Heart left ventricle (tissue), 13 donors: Measurements from ENCODE around the gene SSBP2.

Source experiments
- POLR2A ChIP-seq, 2 donors: fragments of 450-650 bp; IDR thresholded peaks; one replicate each; pipeline ENCODE4 v1.6.1; 2017; ENCODE audit warnings: antibody characterized with exemption in 2 of 2, mild to moderate bottlenecking in 2 of 2, moderate library complexity in 2 of 2
- TF ChIP-seq, protein P1 (sequence below), 12 donors: fragments of 200-600 bp; sonication (generic) in 4 of 12; IDR thresholded peaks; one replicate each; pipeline versions ENCODE4 v1.5.0 to v1.8.0; 2018 to 2022; ENCODE audit warnings: antibody characterized with exemption in 12 of 12, mild to moderate bottlenecking in 5 of 12
- donor health status: ischemic (EF 13 %, LVEDD 7.1; RV severe dilation, severe dysfunction).
- donor health status: DM: no; HTN: yes; CAD: no.
- donor health status: DM: no; HTN: no; CAD: no.
- donor health status: ischemic (EF 25% LVEDD 6.9; RV normal size, moderate dysfunction).
- donor health status: ischemic (EF 25% LVEDD 5.7; RV mildly dilated, moderate dysfunction).
- donor health status: ischemic (EF 35%, LVEDD 5.7; RV mildly dilated, moderate dysfunction).
- donor health status: nonischemic (EF 11% LVEDD 7.7; RV severe dilation, severe dysfunction).
- donor health status: DM: yes; HTN: yes; CAD: no.
- donor health status: PGD.
- donor health status: ischemic (EF 29% LVEDD 5.4; RV normal size, mild dysfunction).
- donor health status: nonischemic (EF 23%, LVEDD 6.1; RV moderate dilation, normal function).

DNA sequence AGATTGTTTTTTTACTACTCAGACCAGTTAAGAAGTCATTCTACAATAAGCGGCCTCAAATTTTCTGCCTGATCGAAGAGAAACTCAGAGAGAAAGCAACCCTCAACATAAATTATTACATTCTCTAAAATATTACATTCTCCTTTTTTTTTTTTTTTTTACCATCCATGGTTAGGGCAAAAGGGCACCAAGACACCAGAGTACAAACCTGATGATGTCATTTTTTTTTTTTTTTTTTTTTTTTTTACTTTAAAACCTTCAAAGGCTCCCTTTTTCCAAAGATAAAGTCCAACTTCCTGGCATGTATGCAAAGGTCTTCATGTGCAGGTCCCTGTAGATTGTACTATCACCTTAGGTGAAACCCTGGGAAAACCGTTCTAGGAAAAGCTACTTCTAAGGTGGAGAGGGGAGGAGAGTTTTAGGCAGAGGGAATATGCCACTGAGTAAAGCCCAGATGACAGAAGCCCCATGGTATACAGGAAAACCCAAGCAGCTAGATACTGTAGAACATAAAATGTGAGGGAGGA lies 104.4 kb downstream of the SSBP2 start:
- TF ChIP-seq, protein P1, sequence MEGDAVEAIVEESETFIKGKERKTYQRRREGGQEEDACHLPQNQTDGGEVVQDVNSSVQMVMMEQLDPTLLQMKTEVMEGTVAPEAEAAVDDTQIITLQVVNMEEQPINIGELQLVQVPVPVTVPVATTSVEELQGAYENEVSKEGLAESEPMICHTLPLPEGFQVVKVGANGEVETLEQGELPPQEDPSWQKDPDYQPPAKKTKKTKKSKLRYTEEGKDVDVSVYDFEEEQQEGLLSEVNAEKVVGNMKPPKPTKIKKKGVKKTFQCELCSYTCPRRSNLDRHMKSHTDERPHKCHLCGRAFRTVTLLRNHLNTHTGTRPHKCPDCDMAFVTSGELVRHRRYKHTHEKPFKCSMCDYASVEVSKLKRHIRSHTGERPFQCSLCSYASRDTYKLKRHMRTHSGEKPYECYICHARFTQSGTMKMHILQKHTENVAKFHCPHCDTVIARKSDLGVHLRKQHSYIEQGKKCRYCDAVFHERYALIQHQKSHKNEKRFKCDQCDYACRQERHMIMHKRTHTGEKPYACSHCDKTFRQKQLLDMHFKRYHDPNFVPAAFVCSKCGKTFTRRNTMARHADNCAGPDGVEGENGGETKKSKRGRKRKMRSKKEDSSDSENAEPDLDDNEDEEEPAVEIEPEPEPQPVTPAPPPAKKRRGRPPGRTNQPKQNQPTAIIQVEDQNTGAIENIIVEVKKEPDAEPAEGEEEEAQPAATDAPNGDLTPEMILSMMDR (IDR thresholded peaks at IDR 0.05): no peak
- TF ChIP-seq POLR2A (IDR thresholded peaks at IDR 0.05): no peak
